ENCODE measurements around the gene SHOC2. TPM values are rescaled to one million over a fixed set of nuclear protein-coding genes. Genes with fewer than 3 reads are reported as not detected.

The SHOC2 gene
- total and polyA plus RNA-seq, 9 of the 15 experiments (the other 6 are each of a cell fraction or from before 2014, with no cell fraction given), result 9.2 to 17.5 (median 14.9) TPM

DNA sequence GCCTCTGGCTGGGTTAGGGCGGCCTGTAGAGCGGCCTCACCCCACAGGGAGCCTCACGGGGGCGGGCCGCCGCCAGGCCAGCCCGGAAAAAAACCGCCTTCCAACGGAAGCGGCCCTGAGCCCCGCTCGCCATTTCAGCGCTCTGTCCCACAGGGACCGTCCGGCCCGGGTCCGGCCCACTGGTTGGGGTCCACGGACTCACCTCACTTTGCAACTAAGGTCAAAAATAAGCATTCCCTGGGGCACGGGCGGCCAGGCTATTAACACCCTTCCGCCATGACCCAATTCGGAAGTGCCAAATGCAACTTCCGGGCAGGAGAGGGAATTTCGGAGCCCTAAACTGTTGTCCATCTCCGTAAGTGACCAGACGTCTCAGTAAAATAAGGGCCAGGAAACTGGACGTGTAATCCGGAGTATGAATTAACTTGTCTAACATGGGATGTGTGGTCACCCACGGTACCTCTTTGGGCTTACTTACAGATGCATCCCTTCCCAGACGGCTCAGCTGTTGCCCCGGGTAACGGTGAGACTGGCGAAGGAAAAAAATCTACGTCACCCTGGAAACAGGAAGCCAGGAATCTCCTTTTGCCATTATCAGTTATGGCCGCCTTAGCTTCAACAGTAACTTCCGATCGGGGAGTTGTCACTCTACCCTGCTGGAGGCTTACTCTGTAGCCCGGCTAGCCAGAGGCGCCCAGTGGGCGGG lies 608 bp upstream of the SHOC2 start, which contains the start of gene BBIP1 (continued):
- TF ChIP-seq, protein P1, sequence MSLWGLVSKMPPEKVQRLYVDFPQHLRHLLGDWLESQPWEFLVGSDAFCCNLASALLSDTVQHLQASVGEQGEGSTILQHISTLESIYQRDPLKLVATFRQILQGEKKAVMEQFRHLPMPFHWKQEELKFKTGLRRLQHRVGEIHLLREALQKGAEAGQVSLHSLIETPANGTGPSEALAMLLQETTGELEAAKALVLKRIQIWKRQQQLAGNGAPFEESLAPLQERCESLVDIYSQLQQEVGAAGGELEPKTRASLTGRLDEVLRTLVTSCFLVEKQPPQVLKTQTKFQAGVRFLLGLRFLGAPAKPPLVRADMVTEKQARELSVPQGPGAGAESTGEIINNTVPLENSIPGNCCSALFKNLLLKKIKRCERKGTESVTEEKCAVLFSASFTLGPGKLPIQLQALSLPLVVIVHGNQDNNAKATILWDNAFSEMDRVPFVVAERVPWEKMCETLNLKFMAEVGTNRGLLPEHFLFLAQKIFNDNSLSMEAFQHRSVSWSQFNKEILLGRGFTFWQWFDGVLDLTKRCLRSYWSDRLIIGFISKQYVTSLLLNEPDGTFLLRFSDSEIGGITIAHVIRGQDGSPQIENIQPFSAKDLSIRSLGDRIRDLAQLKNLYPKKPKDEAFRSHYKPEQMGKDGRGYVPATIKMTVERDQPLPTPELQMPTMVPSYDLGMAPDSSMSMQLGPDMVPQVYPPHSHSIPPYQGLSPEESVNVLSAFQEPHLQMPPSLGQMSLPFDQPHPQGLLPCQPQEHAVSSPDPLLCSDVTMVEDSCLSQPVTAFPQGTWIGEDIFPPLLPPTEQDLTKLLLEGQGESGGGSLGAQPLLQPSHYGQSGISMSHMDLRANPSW (CRISPR knock-in tag; IDR thresholded peaks at IDR 0.05), result 0 out of 2 replicates have a peak, but pooled peaks have one; percentile 87
- 0 out of 2 replicates have a peak, but pooled peaks have one; percentile 46 for TF ChIP-seq KLF10 (CRISPR knock-in tag; IDR thresholded peaks at IDR 0.05)
- peak; percentile 86 for TF ChIP-seq CREM (IDR thresholded peaks at IDR 0.05; ENCODE audit: low read depth)
- 0 out of 2 replicates have a peak, but pooled peaks have one; percentile 25 for TF ChIP-seq L3MBTL2 (IDR thresholded peaks at IDR 0.05)
- TF ChIP-seq SOX6 (IDR thresholded peaks at IDR 0.05), result no peak
- no peak for TF ChIP-seq ZNF184 (CRISPR knock-in tag; IDR thresholded peaks at IDR 0.05)
- no peak for TF ChIP-seq BHLHE40 (IDR thresholded peaks at IDR 0.05; ENCODE audit: low read length)
- no peak for TF ChIP-seq U2AF2 (optimal IDR thresholded peaks at IDR 0.05; ENCODE audit: low read depth, low read length)
- TF ChIP-seq, protein P2, sequence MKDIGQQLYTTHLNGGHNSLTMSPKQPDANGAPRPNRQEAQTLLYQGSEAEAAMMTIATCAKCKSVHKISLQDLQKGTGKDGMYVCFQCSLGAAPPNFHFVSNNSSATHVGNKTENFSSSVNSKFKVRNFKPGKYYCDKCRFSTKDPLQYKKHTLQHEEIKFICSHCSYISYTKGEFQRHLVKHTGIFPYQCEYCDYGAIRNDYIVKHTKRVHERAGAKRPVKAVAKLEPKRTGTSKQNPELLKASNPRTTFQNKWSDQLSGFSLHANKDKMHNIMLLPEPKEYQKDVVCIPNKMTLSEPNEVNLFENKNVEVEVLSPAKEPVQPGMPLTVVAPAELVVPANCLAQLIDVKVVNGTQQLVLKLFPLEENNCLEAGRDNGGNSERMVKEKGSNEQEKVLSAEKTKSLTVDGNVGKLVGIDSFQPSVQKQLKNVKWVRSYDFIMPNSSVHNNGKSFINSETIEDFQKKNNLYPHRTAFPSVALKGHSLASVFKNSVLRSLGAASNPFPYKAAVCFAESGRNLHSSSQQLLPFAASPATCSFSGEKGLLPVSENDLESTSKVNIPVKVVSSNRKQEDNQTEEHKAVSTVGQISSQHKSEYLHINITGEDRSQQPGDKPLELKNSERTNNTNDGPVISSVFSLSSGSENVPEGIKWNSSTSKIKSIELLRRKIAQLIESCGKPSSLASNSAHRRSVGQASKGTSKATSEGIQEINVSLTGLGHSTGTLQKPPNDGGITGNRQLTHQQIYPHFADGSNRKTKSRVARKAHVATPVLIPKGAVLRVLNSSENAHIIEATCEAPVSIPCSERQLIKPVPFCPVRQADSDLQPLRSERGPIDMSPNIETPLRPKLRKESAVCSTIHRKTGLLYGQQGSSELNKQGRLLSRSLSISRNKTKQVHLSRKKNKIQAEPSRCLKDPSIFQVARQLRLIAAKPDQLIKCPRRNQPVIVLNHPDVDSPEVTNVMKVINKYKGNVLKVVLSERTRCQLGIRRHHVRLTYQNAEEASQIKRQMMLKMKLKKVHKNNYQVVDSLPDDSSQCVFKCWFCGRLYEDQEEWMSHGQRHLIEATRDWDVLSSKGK (CRISPR knock-in tag; IDR thresholded peaks at IDR 0.05), result no peak
- peak; percentile 33; the same call in 1 of the 2 replicates for TF ChIP-seq NFIC (IDR thresholded peaks at IDR 0.05)
- TF ChIP-seq POLR2A (conservative IDR thresholded peaks at IDR 0.05), result peak; percentile 91
- TF ChIP-seq, protein P3, sequence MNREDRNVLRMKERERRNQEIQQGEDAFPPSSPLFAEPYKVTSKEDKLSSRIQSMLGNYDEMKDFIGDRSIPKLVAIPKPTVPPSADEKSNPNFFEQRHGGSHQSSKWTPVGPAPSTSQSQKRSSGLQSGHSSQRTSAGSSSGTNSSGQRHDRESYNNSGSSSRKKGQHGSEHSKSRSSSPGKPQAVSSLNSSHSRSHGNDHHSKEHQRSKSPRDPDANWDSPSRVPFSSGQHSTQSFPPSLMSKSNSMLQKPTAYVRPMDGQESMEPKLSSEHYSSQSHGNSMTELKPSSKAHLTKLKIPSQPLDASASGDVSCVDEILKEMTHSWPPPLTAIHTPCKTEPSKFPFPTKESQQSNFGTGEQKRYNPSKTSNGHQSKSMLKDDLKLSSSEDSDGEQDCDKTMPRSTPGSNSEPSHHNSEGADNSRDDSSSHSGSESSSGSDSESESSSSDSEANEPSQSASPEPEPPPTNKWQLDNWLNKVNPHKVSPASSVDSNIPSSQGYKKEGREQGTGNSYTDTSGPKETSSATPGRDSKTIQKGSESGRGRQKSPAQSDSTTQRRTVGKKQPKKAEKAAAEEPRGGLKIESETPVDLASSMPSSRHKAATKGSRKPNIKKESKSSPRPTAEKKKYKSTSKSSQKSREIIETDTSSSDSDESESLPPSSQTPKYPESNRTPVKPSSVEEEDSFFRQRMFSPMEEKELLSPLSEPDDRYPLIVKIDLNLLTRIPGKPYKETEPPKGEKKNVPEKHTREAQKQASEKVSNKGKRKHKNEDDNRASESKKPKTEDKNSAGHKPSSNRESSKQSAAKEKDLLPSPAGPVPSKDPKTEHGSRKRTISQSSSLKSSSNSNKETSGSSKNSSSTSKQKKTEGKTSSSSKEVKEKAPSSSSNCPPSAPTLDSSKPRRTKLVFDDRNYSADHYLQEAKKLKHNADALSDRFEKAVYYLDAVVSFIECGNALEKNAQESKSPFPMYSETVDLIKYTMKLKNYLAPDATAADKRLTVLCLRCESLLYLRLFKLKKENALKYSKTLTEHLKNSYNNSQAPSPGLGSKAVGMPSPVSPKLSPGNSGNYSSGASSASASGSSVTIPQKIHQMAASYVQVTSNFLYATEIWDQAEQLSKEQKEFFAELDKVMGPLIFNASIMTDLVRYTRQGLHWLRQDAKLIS (CRISPR knock-in tag; IDR thresholded peaks at IDR 0.05), result peak; percentile 74; the same call in 1 of the 2 replicates
- TF ChIP-seq ZNF778 (CRISPR knock-in tag; IDR thresholded peaks at IDR 0.05), result no peak
- TF ChIP-seq RBM39 (optimal IDR thresholded peaks at IDR 0.05; ENCODE audit: low read depth, low read length), result no peak
- peak; percentile 30; the same call in 1 of the 2 replicates for TF ChIP-seq BRD4 (IDR thresholded peaks at IDR 0.05)
- TF ChIP-seq, protein P4, sequence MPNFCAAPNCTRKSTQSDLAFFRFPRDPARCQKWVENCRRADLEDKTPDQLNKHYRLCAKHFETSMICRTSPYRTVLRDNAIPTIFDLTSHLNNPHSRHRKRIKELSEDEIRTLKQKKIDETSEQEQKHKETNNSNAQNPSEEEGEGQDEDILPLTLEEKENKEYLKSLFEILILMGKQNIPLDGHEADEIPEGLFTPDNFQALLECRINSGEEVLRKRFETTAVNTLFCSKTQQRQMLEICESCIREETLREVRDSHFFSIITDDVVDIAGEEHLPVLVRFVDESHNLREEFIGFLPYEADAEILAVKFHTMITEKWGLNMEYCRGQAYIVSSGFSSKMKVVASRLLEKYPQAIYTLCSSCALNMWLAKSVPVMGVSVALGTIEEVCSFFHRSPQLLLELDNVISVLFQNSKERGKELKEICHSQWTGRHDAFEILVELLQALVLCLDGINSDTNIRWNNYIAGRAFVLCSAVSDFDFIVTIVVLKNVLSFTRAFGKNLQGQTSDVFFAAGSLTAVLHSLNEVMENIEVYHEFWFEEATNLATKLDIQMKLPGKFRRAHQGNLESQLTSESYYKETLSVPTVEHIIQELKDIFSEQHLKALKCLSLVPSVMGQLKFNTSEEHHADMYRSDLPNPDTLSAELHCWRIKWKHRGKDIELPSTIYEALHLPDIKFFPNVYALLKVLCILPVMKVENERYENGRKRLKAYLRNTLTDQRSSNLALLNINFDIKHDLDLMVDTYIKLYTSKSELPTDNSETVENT (CRISPR knock-in tag; IDR thresholded peaks at IDR 0.05), result 0 out of 2 replicates have a peak, but pooled peaks have one; percentile 12

Measured in K562 (cell line).